GM19043 (cell line): ENCODE results near the gene SNTB2.

ENCODE experiments used
- ATAC-seq: cut with Tn5 transposase; IDR thresholded peaks from one replicate; pipeline ENCODE4 v1.9.1; 2021; ENCODE audit warnings: low read depth; ENCODE audit not compliant: unreplicated experiment

The SNTB2 gene

DNA sequence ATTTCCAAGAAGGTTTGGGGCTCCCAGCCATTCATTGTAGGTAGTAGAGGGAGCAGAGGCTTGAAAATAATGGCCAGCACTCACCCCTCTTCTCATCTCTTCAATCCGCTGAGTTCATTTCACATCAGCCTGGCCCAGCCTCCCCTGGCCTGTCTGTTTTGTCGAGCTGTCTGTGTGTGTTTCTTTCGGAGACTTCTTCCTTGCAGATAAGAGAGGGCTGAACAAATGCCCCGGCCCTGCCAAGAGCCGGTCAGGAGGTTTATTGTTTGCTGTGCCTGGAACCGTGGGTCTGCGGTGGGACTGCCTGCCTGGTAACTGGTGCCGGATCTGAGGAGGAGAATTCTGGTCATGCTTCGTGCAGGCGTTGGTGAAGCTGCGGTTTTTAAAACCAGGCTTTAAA is 127.6 kb downstream of the SNTB2 start:
- ATAC-seq = no peak

DNA sequence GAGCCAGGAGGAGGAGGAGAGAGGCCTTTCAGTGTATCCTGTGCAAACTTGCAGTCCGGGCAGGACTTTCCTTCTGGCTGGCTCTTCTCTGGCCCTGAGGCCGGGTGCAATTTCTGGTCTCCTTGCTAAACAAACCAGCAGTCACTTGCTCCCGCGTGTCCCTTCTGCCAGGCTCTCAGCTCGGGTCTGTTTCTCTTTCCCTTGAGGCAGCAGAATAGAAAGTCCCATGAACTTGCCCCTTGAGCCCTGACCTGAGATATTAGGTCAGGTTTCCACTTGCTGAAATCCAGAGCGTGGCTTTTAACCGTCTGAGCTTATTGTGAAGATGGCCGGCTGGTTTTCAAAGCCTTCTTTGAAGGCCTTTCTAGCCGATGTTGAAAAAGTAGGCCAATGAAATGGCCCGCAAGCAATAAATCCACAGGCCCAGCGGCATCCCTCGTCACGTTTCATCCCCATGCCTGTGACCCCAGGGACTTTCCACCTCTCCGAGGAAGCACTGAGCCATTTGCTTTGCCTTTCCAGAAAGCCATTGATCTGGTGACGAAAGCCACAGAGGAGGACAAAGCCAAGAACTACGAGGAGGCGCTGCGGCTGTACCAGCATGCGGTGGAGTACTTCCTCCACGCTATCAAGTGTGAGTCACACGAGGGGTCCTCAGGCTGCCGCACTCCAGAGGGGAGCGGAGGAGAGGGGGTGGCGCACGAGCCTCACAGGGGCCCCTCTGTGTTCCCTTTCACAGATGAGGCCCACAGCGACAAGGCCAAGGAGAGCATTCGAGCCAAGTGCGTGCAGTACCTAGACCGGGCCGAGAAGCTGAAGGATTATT is 128.7 kb downstream of the SNTB2 start:
- ATAC-seq = no peak

DNA sequence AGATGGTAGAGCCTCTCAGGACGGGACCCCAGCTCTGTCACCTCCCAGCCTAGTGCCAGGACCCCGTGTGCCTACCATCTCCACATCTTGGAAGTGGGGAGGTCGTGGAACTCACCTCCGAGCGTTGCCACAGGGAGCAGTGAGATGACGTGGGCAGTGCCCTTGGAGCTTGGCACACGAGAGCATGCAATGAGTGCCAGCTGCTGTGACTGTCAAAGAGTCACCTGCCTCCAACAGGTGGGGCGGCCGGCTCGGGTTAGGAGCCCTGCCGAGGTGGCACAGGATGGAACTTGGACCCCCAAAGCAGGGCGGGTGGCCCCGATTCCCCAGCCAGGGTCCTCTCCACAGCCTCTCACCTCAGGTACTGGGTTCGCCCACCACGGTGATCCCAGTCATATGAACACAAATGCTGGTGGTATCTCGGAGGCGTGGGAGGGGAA is 129.7 kb downstream of the SNTB2 start:
- ATAC-seq = no peak

DNA sequence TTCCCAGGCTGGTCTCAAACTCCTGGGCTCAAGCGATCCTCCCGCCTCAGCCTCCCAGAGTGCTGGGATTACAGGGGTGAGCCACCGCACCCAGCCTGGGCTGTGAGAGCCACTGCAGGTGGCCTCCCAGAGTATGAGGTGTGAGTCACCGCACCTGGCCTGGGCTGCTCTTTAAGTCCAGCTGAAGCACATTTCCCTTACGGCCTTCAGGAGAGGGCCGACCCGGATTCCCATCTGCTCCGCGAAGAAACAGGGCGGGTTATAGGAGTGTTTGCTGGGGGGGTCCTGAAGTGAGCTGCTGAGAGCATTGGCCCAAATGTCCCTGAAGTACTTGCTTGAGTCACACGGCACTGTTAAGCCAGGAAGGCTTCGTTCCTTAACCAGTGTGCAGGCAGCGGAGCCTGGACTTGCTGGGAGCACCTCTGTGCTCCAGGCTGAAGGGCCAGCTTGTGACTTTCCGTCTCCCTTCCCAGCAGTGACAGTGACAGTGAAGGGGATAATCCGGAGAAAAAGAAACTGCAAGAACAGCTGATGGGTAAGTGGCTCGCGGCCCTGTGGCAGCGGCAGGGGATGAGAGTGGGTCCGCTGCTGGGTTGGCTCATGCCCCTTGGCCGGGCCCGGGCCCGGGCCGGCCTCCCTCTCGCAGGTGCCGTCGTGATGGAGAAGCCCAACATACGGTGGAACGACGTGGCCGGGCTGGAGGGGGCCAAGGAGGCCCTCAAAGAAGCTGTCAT is 131.4 kb downstream of the SNTB2 start:
- ATAC-seq = no peak

DNA sequence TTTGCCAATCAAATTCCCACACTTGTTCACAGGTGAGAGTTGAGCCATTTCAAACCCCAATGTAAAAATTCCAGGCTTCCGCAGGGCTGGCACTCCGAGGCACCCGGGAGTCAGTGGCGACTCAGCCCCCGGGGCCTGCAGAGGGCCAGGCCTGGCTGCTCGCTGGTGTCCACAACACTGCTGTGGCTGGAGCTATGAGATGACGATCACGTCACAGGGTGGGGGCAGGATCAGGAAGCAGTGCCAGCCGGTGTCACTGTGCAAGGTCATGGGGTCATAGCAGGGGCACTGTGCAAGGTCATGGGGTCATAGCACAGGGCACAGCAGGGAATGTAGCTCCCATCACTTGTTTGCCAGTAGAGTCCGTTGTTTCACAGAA is 131.9 kb downstream of the SNTB2 start:
- ATAC-seq = no peak

DNA sequence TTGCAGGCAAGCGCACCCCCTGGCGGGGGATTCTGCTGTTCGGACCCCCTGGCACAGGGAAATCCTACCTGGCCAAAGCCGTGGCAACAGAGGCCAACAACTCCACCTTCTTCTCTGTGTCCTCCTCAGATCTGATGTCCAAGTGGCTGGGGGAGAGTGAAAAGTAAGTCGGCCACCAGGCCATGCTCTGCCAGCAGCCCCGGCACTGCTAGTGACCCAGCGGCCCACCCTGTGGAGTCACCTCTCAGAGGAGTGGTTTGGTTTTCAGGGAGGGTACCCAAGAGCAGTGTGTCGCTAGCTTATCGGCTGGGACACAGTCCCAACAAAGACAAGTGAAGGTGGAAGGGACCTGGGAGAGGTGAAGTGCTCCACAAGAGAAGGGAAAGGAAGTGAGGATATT is 132.4 kb downstream of the SNTB2 start:
- no peak for ATAC-seq

DNA sequence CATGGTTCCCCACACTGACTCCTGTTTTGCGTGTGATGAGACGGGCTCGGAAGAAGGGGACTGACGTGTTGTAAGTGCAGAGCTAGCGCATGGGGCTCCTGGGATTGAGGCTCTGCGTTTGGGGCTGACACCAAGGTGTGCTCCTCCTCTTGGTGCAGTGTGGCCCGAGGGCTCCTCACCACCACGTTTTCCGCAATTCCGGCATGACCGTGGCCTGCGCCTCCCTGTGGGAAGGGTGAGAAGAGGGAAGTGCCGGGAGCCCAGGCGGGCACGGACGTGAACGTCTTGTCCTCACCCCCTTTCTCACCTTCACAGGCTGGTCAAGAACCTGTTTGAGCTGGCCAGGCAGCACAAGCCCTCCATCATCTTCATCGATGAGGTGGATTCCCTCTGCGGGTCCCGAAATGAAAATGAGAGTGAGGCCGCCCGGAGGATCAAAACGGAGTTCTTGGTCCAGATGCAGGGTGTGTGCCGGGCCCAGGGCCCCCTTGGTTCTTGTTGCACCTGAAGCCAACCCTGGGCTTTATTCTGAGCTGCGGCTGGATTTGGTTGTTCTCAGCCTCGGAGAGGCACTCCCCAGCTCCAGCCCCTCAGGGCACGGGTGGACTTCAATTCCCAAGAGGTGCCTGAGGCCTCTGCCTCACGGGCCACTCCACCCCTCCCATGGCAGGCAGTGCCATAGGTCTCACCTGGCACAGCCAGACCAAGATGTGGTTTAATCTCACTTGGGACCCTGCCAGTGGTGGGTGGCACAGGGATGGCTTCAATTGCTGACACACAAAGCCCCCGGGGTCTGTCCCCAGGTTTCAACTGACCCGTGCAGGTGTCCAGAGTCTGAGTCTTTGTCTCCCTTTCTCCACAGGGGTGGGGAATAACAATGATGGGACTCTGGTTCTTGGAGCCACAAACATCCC is 133.1 kb downstream of the SNTB2 start:
- no peak for ATAC-seq

DNA sequence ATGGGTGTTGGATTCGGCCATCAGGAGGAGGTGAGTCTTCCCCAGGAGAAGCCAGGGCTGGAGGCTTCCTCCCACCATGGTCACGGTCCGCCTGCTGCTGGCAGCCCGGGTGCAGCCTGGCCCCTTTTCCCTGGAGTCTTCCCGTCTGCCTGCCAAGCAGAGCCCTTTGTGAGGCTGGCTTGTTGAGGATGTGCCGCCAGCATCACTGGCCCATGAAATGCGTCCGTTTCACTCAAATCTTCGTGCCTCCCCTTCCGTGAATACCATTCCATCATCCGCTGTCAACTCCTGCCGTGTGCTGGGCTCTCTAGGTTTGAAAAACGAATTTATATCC is 133.7 kb downstream of the SNTB2 start:
- no peak for ATAC-seq

DNA sequence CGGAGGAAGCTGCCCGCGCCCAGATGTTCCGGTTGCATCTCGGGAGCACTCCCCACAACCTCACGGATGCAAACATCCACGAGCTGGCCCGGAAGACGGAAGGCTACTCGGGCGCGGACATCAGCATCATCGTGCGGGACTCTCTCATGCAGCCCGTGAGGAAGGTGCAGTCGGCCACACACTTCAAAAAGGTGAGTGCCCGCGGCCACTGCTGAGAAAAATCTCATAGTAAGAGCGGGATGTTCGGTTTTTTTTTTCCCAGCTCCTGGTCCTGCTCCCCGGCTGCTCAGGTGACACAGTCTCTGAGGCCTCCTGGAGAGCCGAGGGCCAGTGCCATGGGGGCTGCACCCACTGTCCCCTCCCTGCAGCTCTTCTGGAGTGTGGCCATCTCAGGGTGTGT is 134.1 kb downstream of the SNTB2 start:
- ATAC-seq = no peak

DNA sequence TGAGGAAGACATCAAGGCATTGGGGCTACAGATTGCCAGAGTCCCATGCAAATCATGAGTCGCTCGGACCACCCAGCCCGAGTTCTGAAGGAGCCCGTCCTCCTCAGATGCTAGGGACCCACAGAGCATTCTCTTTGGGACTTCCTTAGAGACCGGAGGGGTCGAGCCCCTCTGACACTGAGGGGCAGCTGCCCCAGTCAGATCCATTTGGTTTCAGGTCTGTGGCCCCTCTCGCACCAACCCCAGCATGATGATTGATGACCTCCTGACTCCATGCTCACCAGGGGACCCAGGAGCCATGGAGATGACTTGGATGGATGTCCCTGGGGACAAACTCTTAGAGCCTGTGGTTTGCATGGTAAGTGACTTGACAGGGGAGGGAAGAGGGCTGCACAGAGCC is 135.4 kb downstream of the SNTB2 start:
- ATAC-seq = no peak

DNA sequence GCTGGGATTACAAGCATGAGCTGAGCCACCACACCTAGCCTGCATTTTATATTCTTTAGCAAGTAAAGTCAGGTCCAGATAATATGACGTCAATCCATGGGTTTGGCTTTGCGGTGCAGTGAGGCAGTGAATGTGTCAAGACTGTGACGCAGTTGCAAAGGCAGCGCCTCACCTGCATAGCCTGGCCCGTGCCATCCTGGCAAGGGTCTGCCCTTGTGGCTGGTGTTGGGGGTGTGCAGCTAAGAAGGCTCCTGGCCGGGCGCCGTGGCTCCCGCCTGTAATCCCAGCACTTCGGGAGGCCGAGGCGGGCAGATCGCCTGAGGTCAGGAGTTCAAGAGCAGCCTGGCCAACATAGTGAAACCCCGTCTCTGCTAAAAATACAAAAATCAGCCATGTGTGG is 136.5 kb downstream of the SNTB2 start:
- ATAC-seq = no peak

DNA sequence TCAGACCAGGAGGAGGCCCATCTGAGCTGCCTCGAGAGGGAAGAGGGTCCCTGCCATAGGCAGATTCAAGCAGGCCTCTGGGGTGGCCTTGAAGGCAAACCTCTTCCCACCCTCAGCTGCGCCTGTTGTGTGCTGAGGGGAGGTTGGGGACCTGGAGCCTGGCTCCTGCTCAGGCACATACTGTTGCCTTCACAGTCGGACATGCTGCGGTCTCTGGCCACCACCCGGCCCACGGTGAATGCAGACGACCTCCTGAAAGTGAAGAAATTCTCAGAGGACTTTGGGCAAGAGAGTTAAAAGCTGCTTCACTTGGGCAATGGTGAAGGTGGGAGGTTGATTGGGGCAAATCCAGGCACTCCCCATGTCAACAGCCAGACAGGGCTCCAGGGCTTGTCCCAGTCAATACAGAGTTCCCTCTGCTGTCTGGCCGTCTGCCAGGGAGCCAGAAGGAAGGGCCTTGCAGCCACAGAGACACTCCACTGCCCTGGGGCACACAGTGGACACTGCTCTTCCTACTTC is 137.1 kb downstream of the SNTB2 start:
- ATAC-seq = no peak

DNA sequence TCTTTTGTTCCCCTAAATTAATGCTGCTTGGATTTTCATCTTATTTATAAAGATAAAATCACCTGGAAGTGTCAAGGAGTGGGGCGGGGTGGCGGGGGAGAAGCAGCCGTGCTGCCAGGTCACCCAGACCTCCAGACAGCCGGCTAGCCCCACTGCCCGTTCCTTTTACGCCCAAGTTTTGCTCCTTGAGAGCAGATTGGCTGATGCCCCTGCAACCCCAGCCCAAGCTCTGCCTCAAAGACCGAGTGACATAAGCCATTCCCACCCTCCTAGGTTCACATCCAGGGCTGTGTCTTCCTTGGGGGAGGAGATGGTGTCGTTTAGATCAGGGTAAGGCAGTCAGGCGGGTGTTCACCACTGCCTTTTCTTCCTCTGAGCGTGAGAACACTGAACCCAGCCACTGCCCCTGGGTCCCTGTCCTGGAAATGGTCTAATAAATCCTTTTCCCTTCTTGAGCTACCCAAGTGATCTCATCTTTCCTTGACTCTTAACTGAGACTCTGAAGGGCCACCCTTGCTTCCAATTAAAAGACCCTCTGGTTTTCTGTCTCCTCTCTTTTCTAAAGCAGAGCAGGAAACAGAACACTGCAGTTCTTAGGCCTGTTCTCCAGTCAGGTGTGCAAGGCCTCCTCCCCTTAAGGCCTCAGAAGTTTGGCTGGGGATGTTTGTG is 137.8 kb downstream of the SNTB2 start:
- ATAC-seq = no peak

DNA sequence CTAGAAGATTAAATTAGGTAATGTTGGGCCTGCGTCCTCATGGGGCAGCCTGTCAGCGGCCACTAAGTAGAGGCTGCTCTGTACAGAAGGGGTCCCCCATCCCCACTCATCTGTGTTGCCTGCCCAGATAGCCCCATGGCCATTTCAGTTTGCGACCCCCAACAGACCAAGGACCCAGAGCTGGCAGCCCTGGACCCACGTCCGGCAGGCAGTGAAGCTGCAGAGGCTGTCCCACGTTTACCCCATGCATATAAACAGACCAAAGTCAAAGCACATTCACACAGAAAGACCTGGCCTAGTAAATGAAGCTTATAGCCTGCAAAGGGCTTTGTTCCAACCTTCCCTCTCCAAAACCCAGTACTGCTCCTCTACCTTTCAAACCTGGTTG is 138.8 kb downstream of the SNTB2 start:
- ATAC-seq = no peak

DNA sequence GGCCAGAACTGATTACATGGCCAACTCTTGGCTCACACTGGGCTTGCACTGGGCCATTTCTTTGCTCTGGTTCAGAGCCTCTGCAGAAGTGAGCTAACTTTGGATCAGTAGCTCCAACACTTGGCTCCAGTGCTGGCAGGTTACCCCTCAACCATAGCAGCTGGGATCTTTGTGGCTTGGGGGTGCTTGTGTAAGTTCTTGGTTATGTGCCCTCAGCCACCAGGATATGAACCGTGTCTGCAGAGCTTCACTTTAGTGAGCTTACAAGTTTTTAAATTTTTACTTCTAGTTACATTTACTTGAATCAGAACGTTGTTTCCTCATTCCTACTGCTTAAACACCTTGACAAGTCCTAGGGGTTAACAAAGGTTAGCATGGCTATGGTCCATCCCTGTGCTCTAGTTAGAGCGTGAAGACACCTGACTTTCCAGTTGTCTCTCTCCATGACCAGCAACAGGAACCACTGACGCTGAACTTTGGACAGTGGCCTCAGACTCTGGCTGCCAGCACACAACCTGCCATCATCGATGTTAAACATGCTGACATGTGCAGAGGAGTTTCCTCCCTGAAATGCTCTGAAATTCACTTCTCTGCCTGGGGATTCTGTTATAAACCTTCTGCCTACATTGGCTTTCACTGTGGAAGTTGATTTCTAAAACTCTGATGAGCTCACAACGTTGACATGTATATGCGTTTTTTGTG is 139.4 kb downstream of the SNTB2 start:
- ATAC-seq = no peak

DNA sequence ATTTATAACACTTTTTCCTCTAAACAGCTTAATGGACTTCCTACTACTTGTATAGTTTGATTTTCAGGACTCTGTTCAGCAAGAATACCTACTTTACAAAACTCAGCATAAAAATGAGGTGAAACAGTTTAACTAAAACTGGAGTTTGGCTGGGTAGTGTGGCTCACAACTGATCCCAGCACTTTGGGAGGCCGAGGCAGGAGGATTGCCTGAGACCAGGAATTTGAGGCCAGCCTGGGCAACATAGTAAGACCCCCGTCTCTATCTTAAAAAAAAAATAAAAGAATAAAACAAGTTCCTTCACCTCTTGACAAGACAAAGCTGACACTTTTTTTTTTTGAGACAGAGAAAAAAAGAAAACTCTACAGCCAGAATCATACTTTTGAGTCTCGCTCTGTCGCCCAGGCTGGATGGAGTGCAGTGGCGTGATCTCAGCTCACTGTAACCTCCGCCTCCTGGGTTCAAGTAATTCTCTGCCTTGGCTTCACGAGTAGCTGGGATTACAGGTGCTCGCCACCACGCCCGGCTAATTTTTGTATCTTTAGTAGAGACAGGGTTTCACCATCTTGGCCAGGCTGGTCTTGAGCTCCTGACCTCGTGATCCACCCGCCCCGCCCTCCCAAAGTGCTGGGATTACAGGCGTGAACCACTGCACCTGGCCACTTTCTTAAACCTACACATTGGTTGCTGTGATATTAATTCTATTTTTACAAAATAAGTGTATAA is 140.8 kb downstream of the SNTB2 start:
- ATAC-seq = no peak

DNA sequence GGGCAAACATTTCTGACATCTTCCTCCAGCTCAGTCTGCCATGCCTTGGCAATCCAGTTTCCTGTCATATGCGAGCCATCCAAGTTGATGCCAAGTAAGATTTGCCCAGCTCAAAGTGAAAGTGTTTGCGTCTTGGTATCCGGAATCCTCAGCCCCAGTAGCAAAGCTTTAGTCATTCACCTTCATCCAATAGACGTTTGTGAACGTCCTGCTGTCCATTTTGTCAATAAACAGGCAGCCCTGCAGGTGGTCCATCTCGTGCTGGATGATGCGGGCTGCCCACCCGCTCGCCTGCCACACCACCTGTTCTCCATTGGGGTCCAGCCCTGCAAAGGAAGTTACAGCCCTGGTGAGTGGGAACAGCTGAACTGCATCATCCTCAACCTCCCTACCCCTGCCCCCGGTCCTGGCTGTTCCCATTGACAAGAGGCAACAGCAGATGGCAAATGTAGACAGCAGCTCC is 141.9 kb downstream of the SNTB2 start:
- ATAC-seq = no peak

DNA sequence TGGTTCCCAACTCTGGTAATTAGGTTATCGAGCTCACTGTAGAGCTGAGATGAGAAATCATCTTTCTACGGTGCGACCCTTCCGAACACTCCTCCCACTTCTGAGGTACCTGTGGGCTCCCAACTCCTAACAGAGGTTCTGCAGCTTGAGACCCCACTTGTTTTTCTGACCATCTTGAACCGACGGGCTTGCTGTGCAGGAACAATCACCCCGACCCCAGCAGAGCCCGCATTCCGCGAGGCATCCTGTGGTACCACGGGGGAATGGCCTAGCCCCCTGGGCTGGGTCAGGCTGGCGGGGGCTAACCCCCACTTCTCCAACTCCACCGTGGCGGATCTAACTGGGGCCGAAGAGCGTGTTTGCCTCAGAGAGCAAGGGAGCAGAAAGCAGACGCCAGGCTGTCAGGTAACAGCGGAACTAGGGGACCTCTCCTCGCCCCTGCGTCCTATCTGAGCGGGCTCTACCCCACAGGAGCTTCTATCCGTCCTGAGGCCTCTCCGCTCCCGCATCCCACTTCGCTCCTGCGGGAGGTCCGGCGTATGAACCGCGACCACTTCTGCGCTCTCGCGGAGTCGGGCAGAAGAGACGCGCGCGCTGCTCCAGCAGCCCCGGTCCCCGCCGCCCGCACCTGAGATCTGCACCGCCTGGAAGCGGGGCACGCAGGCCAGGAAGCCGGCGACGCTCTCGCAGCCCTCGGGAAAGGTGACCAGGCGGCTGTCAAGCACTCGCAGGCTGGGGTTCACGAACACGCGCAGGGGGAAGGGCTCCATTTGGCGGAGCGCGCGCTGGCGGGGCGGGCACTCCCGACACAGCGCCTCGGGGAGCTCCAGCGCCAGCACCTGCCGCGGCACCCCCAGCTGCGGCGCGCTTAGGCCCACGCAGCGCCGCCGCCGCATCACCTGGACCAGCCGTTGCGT is 142.7 kb downstream of the SNTB2 start:
- peak; percentile 37 for ATAC-seq
